ENCODE results near the gene DCAF17. TPM values are rescaled to one million over a fixed set of nuclear protein-coding genes. Genes with fewer than 3 reads are reported as not detected.

DCAF17 gene
- polyA plus RNA-seq, 2 donors: 2.5 to 3.3 TPM

GRCh38 chr2:171479154-171479814, 45.3 kb downstream of the DCAF17 start:
- Histone ChIP-seq H3K4me1 (ENCODE audit: control insufficient read depth in 2 of 2, insufficient read depth in 2 of 2, low read length in 1 of 2) (no peaks in the 10 kb centered on the region), H3K9me3 (ENCODE audit: control insufficient read depth in 2 of 2, insufficient read depth in 1 of 2, low read depth in 1 of 2, low read length in 1 of 2) (no peaks in the 10 kb centered on the region), H3K27me3 (ENCODE audit: control insufficient read depth in 1 of 2, insufficient read depth in 2 of 2, low read length in 2 of 2) (no peaks in the 10 kb centered on the region), H3K4me3 (ENCODE audit: low read depth in 1 of 2, low read length in 2 of 2) (no peak overlapping the region), H3K27ac (ENCODE audit: low read depth in 2 of 2, low read length in 1 of 2) (no peak overlapping the region), H3K36me3 (ENCODE audit: control insufficient read depth in 2 of 2, insufficient read depth in 2 of 2, low read length in 1 of 2) (peaks cover 3 to 5% of the 10 kb centered on the region in 2 donors)
- WGBS, 2 donors: 82 to 85% methylated on average over 3 of the region's 3 CpGs

- Histone ChIP-seq H3K36me3 (ENCODE audit: control insufficient read depth in 2 of 2, insufficient read depth in 2 of 2, low read length in 1 of 2) (peaks cover 3 to 5% of the 10 kb centered on the region in 2 donors), H3K9me3 (ENCODE audit: control insufficient read depth in 2 of 2, insufficient read depth in 1 of 2, low read depth in 1 of 2, low read length in 1 of 2) (no peaks in the 10 kb centered on the region)
- 93% methylated on average over 1 of the region's 1 CpG for WGBS, 2 donors
Measured at GRCh38 chr2:171480908-171481307, 46.9 kb downstream of the DCAF17 start.

GRCh38 chr2:171482308-171482707, 48.3 kb downstream of the DCAF17 start:
- Histone ChIP-seq H3K4me3 (ENCODE audit: low read depth in 1 of 2, low read length in 2 of 2) (no peak overlapping the region), H3K9me3 (ENCODE audit: control insufficient read depth in 2 of 2, insufficient read depth in 1 of 2, low read depth in 1 of 2, low read length in 1 of 2) (no peaks in the 10 kb centered on the region), H3K27ac (ENCODE audit: low read depth in 2 of 2, low read length in 1 of 2) (no peak overlapping the region), H3K4me1 (ENCODE audit: control insufficient read depth in 2 of 2, insufficient read depth in 2 of 2, low read length in 1 of 2) (no peaks in the 10 kb centered on the region), H3K27me3 (ENCODE audit: control insufficient read depth in 1 of 2, insufficient read depth in 2 of 2, low read length in 2 of 2) (no peaks in the 10 kb centered on the region), H3K36me3 (ENCODE audit: control insufficient read depth in 2 of 2, insufficient read depth in 2 of 2, low read length in 1 of 2) (peaks cover 3 to 5% of the 10 kb centered on the region in 2 donors)

More at GRCh38 chr2:171480908-171481307, 46.9 kb downstream of the DCAF17 start:
- Histone ChIP-seq H3K4me3 (ENCODE audit: low read depth in 1 of 2, low read length in 2 of 2) (no peak overlapping the region), H3K4me1 (ENCODE audit: control insufficient read depth in 2 of 2, insufficient read depth in 2 of 2, low read length in 1 of 2) (no peaks in the 10 kb centered on the region), H3K27me3 (ENCODE audit: control insufficient read depth in 1 of 2, insufficient read depth in 2 of 2, low read length in 2 of 2) (no peaks in the 10 kb centered on the region), H3K27ac (ENCODE audit: low read depth in 2 of 2, low read length in 1 of 2) (no peak overlapping the region)

- H3K4me1 ChIP-seq (ENCODE audit: control insufficient read depth in 2 of 2, insufficient read depth in 2 of 2, low read length in 1 of 2): no peaks in the 10 kb centered on the region
- no peaks in the 10 kb centered on the region for H3K9me3 ChIP-seq (ENCODE audit: control insufficient read depth in 2 of 2, insufficient read depth in 1 of 2, low read depth in 1 of 2, low read length in 1 of 2)
- H3K27ac ChIP-seq (ENCODE audit: low read depth in 2 of 2, low read length in 1 of 2): no peak overlapping the region
- peaks cover 0 to 2% of the 10 kb centered on the region in 2 donors for H3K36me3 ChIP-seq (ENCODE audit: control insufficient read depth in 2 of 2, insufficient read depth in 2 of 2, low read length in 1 of 2)
- H3K27me3 ChIP-seq (ENCODE audit: control insufficient read depth in 1 of 2, insufficient read depth in 2 of 2, low read length in 2 of 2): no peaks in the 10 kb centered on the region
- H3K4me3 ChIP-seq (ENCODE audit: low read depth in 1 of 2, low read length in 2 of 2): no peak overlapping the region
- 85 to 90% methylated on average over 3 of the region's 3 CpGs for WGBS, 2 donors
Measured at GRCh38 chr2:171482877-171483276, 48.9 kb downstream of the DCAF17 start.

- Histone ChIP-seq H3K4me3 (ENCODE audit: low read depth in 1 of 2, low read length in 2 of 2) (no peak overlapping the region), H3K36me3 (ENCODE audit: control insufficient read depth in 2 of 2, insufficient read depth in 2 of 2, low read length in 1 of 2) (no peaks in the 10 kb centered on the region), H3K27me3 (ENCODE audit: control insufficient read depth in 1 of 2, insufficient read depth in 2 of 2, low read length in 2 of 2) (no peaks in the 10 kb centered on the region), H3K9me3 (ENCODE audit: control insufficient read depth in 2 of 2, insufficient read depth in 1 of 2, low read depth in 1 of 2, low read length in 1 of 2) (no peaks in the 10 kb centered on the region), H3K4me1 (ENCODE audit: control insufficient read depth in 2 of 2, insufficient read depth in 2 of 2, low read length in 1 of 2) (no peaks in the 10 kb centered on the region), H3K27ac (ENCODE audit: low read depth in 2 of 2, low read length in 1 of 2) (no peak overlapping the region)
- WGBS, 2 donors: 73 to 82% methylated on average over 2 of the region's 2 CpGs
Measured at GRCh38 chr2:171483793-171484192, 49.8 kb downstream of the DCAF17 start.

- no peak overlapping the region for H3K27ac ChIP-seq (ENCODE audit: low read depth in 2 of 2, low read length in 1 of 2)
- H3K36me3 ChIP-seq (ENCODE audit: control insufficient read depth in 2 of 2, insufficient read depth in 2 of 2, low read length in 1 of 2): no peaks in the 10 kb centered on the region
- no peaks in the 10 kb centered on the region for H3K27me3 ChIP-seq (ENCODE audit: control insufficient read depth in 1 of 2, insufficient read depth in 2 of 2, low read length in 2 of 2)
- H3K4me3 ChIP-seq (ENCODE audit: low read depth in 1 of 2, low read length in 2 of 2): no peak overlapping the region
- WGBS, 2 donors: 67 to 68% methylated on average over 1 of the region's 1 CpG
- no peaks in the 10 kb centered on the region for H3K4me1 ChIP-seq (ENCODE audit: control insufficient read depth in 2 of 2, insufficient read depth in 2 of 2, low read length in 1 of 2)
- no peaks in the 10 kb centered on the region for H3K9me3 ChIP-seq (ENCODE audit: control insufficient read depth in 2 of 2, insufficient read depth in 1 of 2, low read depth in 1 of 2, low read length in 1 of 2)
Measured at GRCh38 chr2:171485116-171485515, 51.1 kb downstream of the DCAF17 start.

- Histone ChIP-seq H3K4me3 (ENCODE audit: low read depth in 1 of 2, low read length in 2 of 2) (no peak overlapping the region), H3K4me1 (ENCODE audit: control insufficient read depth in 2 of 2, insufficient read depth in 2 of 2, low read length in 1 of 2) (no peaks in the 10 kb centered on the region), H3K36me3 (ENCODE audit: control insufficient read depth in 2 of 2, insufficient read depth in 2 of 2, low read length in 1 of 2) (no peaks in the 10 kb centered on the region), H3K27me3 (ENCODE audit: control insufficient read depth in 1 of 2, insufficient read depth in 2 of 2, low read length in 2 of 2) (no peaks in the 10 kb centered on the region), H3K27ac (ENCODE audit: low read depth in 2 of 2, low read length in 1 of 2) (no peak overlapping the region), H3K9me3 (ENCODE audit: control insufficient read depth in 2 of 2, insufficient read depth in 1 of 2, low read depth in 1 of 2, low read length in 1 of 2) (no peaks in the 10 kb centered on the region)
- WGBS, 2 donors: 97 to 98% methylated on average over 6 of the region's 6 CpGs
Measured at GRCh38 chr2:171487201-171487600, 53.2 kb downstream of the DCAF17 start.

- H3K27ac ChIP-seq (ENCODE audit: low read depth in 2 of 2, low read length in 1 of 2): no peak overlapping the region
- H3K9me3 ChIP-seq (ENCODE audit: control insufficient read depth in 2 of 2, insufficient read depth in 1 of 2, low read depth in 1 of 2, low read length in 1 of 2): no peaks in the 10 kb centered on the region
- no peaks in the 10 kb centered on the region for H3K4me1 ChIP-seq (ENCODE audit: control insufficient read depth in 2 of 2, insufficient read depth in 2 of 2, low read length in 1 of 2)
- H3K27me3 ChIP-seq (ENCODE audit: control insufficient read depth in 1 of 2, insufficient read depth in 2 of 2, low read length in 2 of 2): no peaks in the 10 kb centered on the region
- 79 to 93% methylated on average over 4 of the region's 4 CpGs for WGBS, 2 donors
- H3K4me3 ChIP-seq (ENCODE audit: low read depth in 1 of 2, low read length in 2 of 2): no peak overlapping the region
- H3K36me3 ChIP-seq (ENCODE audit: control insufficient read depth in 2 of 2, insufficient read depth in 2 of 2, low read length in 1 of 2): no peaks in the 10 kb centered on the region
Measured at GRCh38 chr2:171487803-171488259, 53.8 kb downstream of the DCAF17 start.

- Histone ChIP-seq H3K4me1 (ENCODE audit: control insufficient read depth in 2 of 2, insufficient read depth in 2 of 2, low read length in 1 of 2) (no peaks in the 10 kb centered on the region), H3K27ac (ENCODE audit: low read depth in 2 of 2, low read length in 1 of 2) (no peak overlapping the region), H3K4me3 (ENCODE audit: low read depth in 1 of 2, low read length in 2 of 2) (no peak overlapping the region), H3K36me3 (ENCODE audit: control insufficient read depth in 2 of 2, insufficient read depth in 2 of 2, low read length in 1 of 2) (no peaks in the 10 kb centered on the region), H3K27me3 (ENCODE audit: control insufficient read depth in 1 of 2, insufficient read depth in 2 of 2, low read length in 2 of 2) (no peaks in the 10 kb centered on the region), H3K9me3 (ENCODE audit: control insufficient read depth in 2 of 2, insufficient read depth in 1 of 2, low read depth in 1 of 2, low read length in 1 of 2) (no peaks in the 10 kb centered on the region)
- 81 to 91% methylated on average over 2 of the region's 2 CpGs for WGBS, 2 donors
Measured at GRCh38 chr2:171490577-171490976, 56.6 kb downstream of the DCAF17 start.

GRCh38 chr2:171491292-171491691, 57.3 kb downstream of the DCAF17 start:
- no peaks in the 10 kb centered on the region for H3K36me3 ChIP-seq (ENCODE audit: control insufficient read depth in 2 of 2, insufficient read depth in 2 of 2, low read length in 1 of 2)
- H3K27ac ChIP-seq (ENCODE audit: low read depth in 2 of 2, low read length in 1 of 2): no peak overlapping the region
- 92 to 97% methylated on average over 3 of the region's 3 CpGs for WGBS, 2 donors
- H3K4me1 ChIP-seq (ENCODE audit: control insufficient read depth in 2 of 2, insufficient read depth in 2 of 2, low read length in 1 of 2): no peaks in the 10 kb centered on the region
- no peaks in the 10 kb centered on the region for H3K9me3 ChIP-seq (ENCODE audit: control insufficient read depth in 2 of 2, insufficient read depth in 1 of 2, low read depth in 1 of 2, low read length in 1 of 2)
- no peaks in the 10 kb centered on the region for H3K27me3 ChIP-seq (ENCODE audit: control insufficient read depth in 1 of 2, insufficient read depth in 2 of 2, low read length in 2 of 2)
- no peak overlapping the region for H3K4me3 ChIP-seq (ENCODE audit: low read depth in 1 of 2, low read length in 2 of 2)

Data from esophagus (tissue), 2 donors.